ENCODE measurements around the gene PCDH8. TPM values are rescaled to one million over a fixed set of nuclear protein-coding genes. Genes with fewer than 3 reads are reported as not detected.

PCDH8 gene
- total RNA-seq, 1 experiment from 2014 or later = 0.92 TPM

DNA sequence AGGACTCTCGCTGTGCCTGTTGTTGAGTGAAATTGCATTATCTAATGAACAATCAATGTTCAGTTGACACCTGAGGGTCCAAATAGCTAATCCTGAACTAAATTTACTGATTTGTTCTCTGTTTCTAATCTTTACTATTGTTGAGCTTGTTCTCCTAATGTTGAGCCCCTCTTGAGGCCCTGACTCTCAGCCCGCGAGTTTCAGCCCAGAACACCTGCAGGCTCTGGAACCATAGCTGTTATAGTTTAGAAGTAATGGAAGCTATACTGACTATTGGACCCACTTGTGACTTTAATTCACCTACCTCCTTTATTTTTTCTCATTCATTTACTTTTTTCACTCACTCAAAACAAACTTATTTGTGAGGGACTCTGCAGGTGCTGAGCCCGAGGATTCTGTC, 20.6 kb upstream of the PCDH8 start:
- POLR2A ChIA-PET = no interaction called here
- H3K4me3 Mint-ChIP-seq = no peak overlapping the region
- CTCF ChIA-PET = interaction anchor here (1.3 to 6.5 kb wide), 2 partner anchors 28 to 99 kb away, joined by 6 to 41 read pairs; no protein-coding TSS in a partner anchor
- peaks cover 5% of the 10 kb centered on the region for H3K9me3 Mint-ChIP-seq
- peaks cover 15% of the 10 kb centered on the region for H3K4me1 Mint-ChIP-seq
- peaks cover 4% of the 10 kb centered on the region for H3K36me3 Mint-ChIP-seq
- DNase-seq (ENCODE audit: low spot score) = no peak
- no peak for ATAC-seq
- TF ChIP-seq ZNF121 (CRISPR knock-in tag; IDR thresholded peaks at IDR 0.05) (no peak), MLX (CRISPR knock-in tag; IDR thresholded peaks at IDR 0.05) (no peak), ELF4 (CRISPR knock-in tag; IDR thresholded peaks at IDR 0.05; ENCODE audit: low read depth) (no peak)
- no peak overlapping the region for H3K27ac Mint-ChIP-seq
- H3K27me3 Mint-ChIP-seq (ENCODE audit: low read depth) = peaks cover 70% of the 10 kb centered on the region

- Mint-ChIP-seq H3K27ac (no peak overlapping the region), H3K9me3 (no peaks in the 10 kb centered on the region), H3K36me3 (no peaks in the 10 kb centered on the region), H3K4me1 (peaks cover 15% of the 10 kb centered on the region), H3K27me3 (ENCODE audit: low read depth) (peaks cover 63% of the 10 kb centered on the region), H3K4me3 (no peak overlapping the region)
- TF ChIP-seq CREB1 (CRISPR knock-in tag; IDR thresholded peaks at IDR 0.05) (no peak), CREM (CRISPR knock-in tag; IDR thresholded peaks at IDR 0.05) (no peak), FOXJ3 (CRISPR knock-in tag; IDR thresholded peaks at IDR 0.05; ENCODE audit: borderline replicate concordance) (no peak), ZNF416 (CRISPR knock-in tag; IDR thresholded peaks at IDR 0.05) (no peak), ZNF396 (CRISPR knock-in tag; IDR thresholded peaks at IDR 0.05; ENCODE audit: borderline replicate concordance) (no peak)
- DNase-seq (ENCODE audit: low spot score) (no peak), ATAC-seq (no peak)
- CTCF ChIA-PET = interaction anchor here (0.9 to 6.5 kb wide), 6 partner anchors 18 to 283 kb away, joined by 3 to 41 read pairs (median 5); no protein-coding TSS in a partner anchor
- POLR2A ChIA-PET = interaction anchor here (1.3 kb wide), 1 partner anchor 17 kb away, joined by 3 read pairs; no protein-coding TSS in a partner anchor
Measured at GRCh38 chr13:52868190-52868589, 19.8 kb upstream of the PCDH8 start.

DNA sequence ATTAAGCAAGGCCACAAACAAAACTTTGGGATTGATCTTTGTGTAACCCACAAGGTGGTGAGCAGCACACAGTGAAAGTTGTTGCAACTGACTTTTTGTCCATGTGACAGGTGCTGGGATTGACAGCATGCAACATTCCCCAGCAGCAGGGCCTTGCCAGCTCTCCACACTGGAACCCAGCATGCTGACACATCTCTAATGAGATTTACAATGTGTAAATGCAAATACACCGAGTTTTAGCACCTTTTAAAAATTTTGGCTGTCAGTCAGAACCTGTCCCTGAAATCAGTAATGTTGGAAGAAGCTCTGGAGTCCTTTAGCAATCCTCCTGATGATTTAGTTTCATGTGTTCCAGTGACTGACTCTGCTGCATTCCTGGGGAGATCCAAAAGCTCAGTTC, 16.5 kb upstream of the PCDH8 start:
- H3K4me1 Mint-ChIP-seq = peaks cover 26% of the 10 kb centered on the region
- H3K36me3 Mint-ChIP-seq = no peaks in the 10 kb centered on the region
- peaks cover 46% of the 10 kb centered on the region for H3K27me3 Mint-ChIP-seq (ENCODE audit: low read depth)
- CTCF ChIA-PET = interaction anchor here (0.7 to 3.1 kb wide), 8 partner anchors 13 to 333 kb away, joined by 3 to 28 read pairs (median 4); no protein-coding TSS in a partner anchor
- H3K9me3 Mint-ChIP-seq = no peaks in the 10 kb centered on the region
- no peak for ATAC-seq
- no peak overlapping the region for H3K4me3 Mint-ChIP-seq
- POLR2A ChIA-PET = interaction anchor here (0.7 kb wide), 1 partner anchor 68 kb away, joined by 3 read pairs; no protein-coding TSS in a partner anchor
- no peak overlapping the region for H3K27ac Mint-ChIP-seq
- DNase-seq (ENCODE audit: low spot score) = no peak
- TF ChIP-seq TP53 (CRISPR knock-in tag; IDR thresholded peaks at IDR 0.05) = no peak
- no peak for TF ChIP-seq FOXJ3 (CRISPR knock-in tag; IDR thresholded peaks at IDR 0.05; ENCODE audit: borderline replicate concordance)
- TF ChIP-seq, protein P1, sequence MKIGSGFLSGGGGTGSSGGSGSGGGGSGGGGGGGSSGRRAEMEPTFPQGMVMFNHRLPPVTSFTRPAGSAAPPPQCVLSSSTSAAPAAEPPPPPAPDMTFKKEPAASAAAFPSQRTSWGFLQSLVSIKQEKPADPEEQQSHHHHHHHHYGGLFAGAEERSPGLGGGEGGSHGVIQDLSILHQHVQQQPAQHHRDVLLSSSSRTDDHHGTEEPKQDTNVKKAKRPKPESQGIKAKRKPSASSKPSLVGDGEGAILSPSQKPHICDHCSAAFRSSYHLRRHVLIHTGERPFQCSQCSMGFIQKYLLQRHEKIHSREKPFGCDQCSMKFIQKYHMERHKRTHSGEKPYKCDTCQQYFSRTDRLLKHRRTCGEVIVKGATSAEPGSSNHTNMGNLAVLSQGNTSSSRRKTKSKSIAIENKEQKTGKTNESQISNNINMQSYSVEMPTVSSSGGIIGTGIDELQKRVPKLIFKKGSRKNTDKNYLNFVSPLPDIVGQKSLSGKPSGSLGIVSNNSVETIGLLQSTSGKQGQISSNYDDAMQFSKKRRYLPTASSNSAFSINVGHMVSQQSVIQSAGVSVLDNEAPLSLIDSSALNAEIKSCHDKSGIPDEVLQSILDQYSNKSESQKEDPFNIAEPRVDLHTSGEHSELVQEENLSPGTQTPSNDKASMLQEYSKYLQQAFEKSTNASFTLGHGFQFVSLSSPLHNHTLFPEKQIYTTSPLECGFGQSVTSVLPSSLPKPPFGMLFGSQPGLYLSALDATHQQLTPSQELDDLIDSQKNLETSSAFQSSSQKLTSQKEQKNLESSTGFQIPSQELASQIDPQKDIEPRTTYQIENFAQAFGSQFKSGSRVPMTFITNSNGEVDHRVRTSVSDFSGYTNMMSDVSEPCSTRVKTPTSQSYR (CRISPR knock-in tag; IDR thresholded peaks at IDR 0.05) = no peak
- TF ChIP-seq CREB1 (CRISPR knock-in tag; IDR thresholded peaks at IDR 0.05) = no peak
- no peak for TF ChIP-seq OVOL2 (CRISPR knock-in tag; IDR thresholded peaks at IDR 0.05; ENCODE audit: borderline replicate concordance)
- TF ChIP-seq NFATC4 (CRISPR knock-in tag; IDR thresholded peaks at IDR 0.05) = no peak
- no peak for TF ChIP-seq FOXP1 (CRISPR knock-in tag; IDR thresholded peaks at IDR 0.05; ENCODE audit: borderline replicate concordance)
- no peak for TF ChIP-seq ZNF671 (CRISPR knock-in tag; IDR thresholded peaks at IDR 0.05)
- TF ChIP-seq, protein P2, sequence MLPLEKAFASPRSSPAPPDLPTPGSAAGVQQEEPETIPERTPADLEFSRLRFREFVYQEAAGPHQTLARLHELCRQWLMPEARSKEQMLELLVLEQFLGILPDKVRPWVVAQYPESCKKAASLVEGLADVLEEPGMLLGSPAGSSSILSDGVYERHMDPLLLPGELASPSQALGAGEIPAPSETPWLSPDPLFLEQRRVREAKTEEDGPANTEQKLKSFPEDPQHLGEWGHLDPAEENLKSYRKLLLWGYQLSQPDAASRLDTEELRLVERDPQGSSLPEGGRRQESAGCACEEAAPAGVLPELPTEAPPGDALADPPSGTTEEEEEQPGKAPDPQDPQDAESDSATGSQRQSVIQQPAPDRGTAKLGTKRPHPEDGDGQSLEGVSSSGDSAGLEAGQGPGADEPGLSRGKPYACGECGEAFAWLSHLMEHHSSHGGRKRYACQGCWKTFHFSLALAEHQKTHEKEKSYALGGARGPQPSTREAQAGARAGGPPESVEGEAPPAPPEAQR (CRISPR knock-in tag; IDR thresholded peaks at IDR 0.05) = no peak
- TF ChIP-seq GABPB1 (CRISPR knock-in tag; IDR thresholded peaks at IDR 0.05) = no peak
- no peak for TF ChIP-seq MXD4 (CRISPR knock-in tag; IDR thresholded peaks at IDR 0.05; ENCODE audit: borderline replicate concordance)
- TF ChIP-seq ZNF121 (CRISPR knock-in tag; IDR thresholded peaks at IDR 0.05) = no peak
- TF ChIP-seq IRF2 (CRISPR knock-in tag; IDR thresholded peaks at IDR 0.05; ENCODE audit: borderline replicate concordance, low read depth) = no peak
- TF ChIP-seq, protein P3, sequence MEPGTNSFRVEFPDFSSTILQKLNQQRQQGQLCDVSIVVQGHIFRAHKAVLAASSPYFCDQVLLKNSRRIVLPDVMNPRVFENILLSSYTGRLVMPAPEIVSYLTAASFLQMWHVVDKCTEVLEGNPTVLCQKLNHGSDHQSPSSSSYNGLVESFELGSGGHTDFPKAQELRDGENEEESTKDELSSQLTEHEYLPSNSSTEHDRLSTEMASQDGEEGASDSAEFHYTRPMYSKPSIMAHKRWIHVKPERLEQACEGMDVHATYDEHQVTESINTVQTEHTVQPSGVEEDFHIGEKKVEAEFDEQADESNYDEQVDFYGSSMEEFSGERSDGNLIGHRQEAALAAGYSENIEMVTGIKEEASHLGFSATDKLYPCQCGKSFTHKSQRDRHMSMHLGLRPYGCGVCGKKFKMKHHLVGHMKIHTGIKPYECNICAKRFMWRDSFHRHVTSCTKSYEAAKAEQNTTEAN (CRISPR knock-in tag; IDR thresholded peaks at IDR 0.05) = no peak
- no peak for TF ChIP-seq TCF7 (CRISPR knock-in tag; IDR thresholded peaks at IDR 0.05; ENCODE audit: low read depth)
- TF ChIP-seq, protein P4, sequence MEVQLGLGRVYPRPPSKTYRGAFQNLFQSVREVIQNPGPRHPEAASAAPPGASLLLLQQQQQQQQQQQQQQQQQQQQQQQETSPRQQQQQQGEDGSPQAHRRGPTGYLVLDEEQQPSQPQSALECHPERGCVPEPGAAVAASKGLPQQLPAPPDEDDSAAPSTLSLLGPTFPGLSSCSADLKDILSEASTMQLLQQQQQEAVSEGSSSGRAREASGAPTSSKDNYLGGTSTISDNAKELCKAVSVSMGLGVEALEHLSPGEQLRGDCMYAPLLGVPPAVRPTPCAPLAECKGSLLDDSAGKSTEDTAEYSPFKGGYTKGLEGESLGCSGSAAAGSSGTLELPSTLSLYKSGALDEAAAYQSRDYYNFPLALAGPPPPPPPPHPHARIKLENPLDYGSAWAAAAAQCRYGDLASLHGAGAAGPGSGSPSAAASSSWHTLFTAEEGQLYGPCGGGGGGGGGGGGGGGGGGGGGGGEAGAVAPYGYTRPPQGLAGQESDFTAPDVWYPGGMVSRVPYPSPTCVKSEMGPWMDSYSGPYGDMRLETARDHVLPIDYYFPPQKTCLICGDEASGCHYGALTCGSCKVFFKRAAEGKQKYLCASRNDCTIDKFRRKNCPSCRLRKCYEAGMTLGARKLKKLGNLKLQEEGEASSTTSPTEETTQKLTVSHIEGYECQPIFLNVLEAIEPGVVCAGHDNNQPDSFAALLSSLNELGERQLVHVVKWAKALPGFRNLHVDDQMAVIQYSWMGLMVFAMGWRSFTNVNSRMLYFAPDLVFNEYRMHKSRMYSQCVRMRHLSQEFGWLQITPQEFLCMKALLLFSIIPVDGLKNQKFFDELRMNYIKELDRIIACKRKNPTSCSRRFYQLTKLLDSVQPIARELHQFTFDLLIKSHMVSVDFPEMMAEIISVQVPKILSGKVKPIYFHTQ (CRISPR knock-in tag; IDR thresholded peaks at IDR 0.05) = no peak
- TF ChIP-seq, protein P5, sequence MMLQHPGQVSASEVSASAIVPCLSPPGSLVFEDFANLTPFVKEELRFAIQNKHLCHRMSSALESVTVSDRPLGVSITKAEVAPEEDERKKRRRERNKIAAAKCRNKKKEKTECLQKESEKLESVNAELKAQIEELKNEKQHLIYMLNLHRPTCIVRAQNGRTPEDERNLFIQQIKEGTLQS (CRISPR knock-in tag; conservative IDR thresholded peaks at IDR 0.05) = no peak
- no peak for TF ChIP-seq ZNF263 (CRISPR knock-in tag; IDR thresholded peaks at IDR 0.05; ENCODE audit: low read depth)
